H9 (cell line): Measurements from ENCODE around the gene DIP2C. TPM values are rescaled to one million over a fixed set of nuclear protein-coding genes. Genes with fewer than 3 reads are reported as not detected.

Experiments
- DNase-seq: peaks from one replicate; pipeline ENCODE4 v3.0.0-alpha.2; 2017
- H2AFZ ChIP-seq: one replicate; pipeline ENCODE4 v1.6.1; 2013; ENCODE audit warnings: mild to moderate bottlenecking, low read length, control low read depth, moderate library complexity
- H2AK5ac ChIP-seq: 2 replicates; pipeline ENCODE4 v1.6.1; 2013; ENCODE audit warnings: low read length, control low read depth, mixed read lengths; ENCODE audit not compliant: insufficient read length
- H2BK120ac ChIP-seq: one replicate; pipeline ENCODE4 v1.6.1; 2013; ENCODE audit warnings: low read depth, mild to moderate bottlenecking, low read length, control low read depth, inconsistent platforms; ENCODE audit not compliant: poor library complexity, severe bottlenecking
- H2BK12ac ChIP-seq: 2 replicates; pipeline ENCODE4 v1.6.1; 2013; ENCODE audit warnings: low read length, control low read depth, mixed read lengths, low read depth; ENCODE audit not compliant: insufficient read length
- H2BK15ac ChIP-seq: 2 replicates; pipeline ENCODE4 v1.6.1; 2013; ENCODE audit warnings: low read depth, low read length, control low read depth
- H2BK20ac ChIP-seq: one replicate; pipeline ENCODE4 v1.6.1; 2013; ENCODE audit warnings: low read depth, mild to moderate bottlenecking, low read length, control low read depth, inconsistent platforms; ENCODE audit not compliant: poor library complexity, severe bottlenecking
- H2BK5ac ChIP-seq: 2 replicates; pipeline ENCODE4 v1.6.1; 2013; ENCODE audit warnings: low read length, control low read depth, mixed read lengths; ENCODE audit not compliant: insufficient read length
- H3K14ac ChIP-seq: 2 replicates; pipeline ENCODE4 v1.6.1; 2013; ENCODE audit warnings: low read length, control low read depth; ENCODE audit not compliant: insufficient read depth
- H3K18ac ChIP-seq: 2 replicates; pipeline ENCODE4 v1.6.1; 2013; ENCODE audit warnings: low read depth, mild to moderate bottlenecking, mixed read lengths, low read length, control low read depth; ENCODE audit not compliant: insufficient read length
- H3K23ac ChIP-seq: 2 replicates; pipeline ENCODE4 v1.6.1; 2013; ENCODE audit warnings: low read length, control low read depth, mixed read lengths, low read depth; ENCODE audit not compliant: insufficient read length
- H3K23me2 ChIP-seq: 2 replicates; pipeline ENCODE4 v1.6.1; 2013; ENCODE audit warnings: low read depth, mild to moderate bottlenecking, mixed read lengths, low read length, control low read depth; ENCODE audit not compliant: insufficient read length, poor library complexity, severe bottlenecking
- H3K27ac ChIP-seq: 2 replicates; pipeline ENCODE4 v1.5.1; 2013; ENCODE audit warnings: low read length, control low read depth, mixed read lengths, low read depth; ENCODE audit not compliant: insufficient read length
- H3K27me3 ChIP-seq: 2 replicates; pipeline ENCODE4 v1.6.1; 2013; ENCODE audit warnings: low read length, control low read depth, inconsistent platforms; ENCODE audit not compliant: insufficient read depth
- H3K4ac ChIP-seq: 2 replicates; pipeline ENCODE4 v1.6.1; 2013; ENCODE audit warnings: low read depth, mild to moderate bottlenecking, control low read depth, inconsistent platforms, low read length, moderate library complexity
- H3K4me1 ChIP-seq: 2 replicates; pipeline ENCODE4 v1.6.1; 2013; ENCODE audit warnings: low read length, control low read depth, inconsistent platforms; ENCODE audit not compliant: insufficient read depth
- H3K4me2 ChIP-seq: 2 replicates; pipeline ENCODE4 v1.6.1; 2013; ENCODE audit warnings: low read length, control low read depth, mixed read lengths; ENCODE audit not compliant: insufficient read length, insufficient read depth
- H3K56ac ChIP-seq: 2 replicates; pipeline ENCODE4 v1.6.1; 2013; ENCODE audit warnings: low read depth, mild to moderate bottlenecking, mixed read lengths, low read length, control low read depth; ENCODE audit not compliant: insufficient read length
- H3K79me1 ChIP-seq: 2 replicates; pipeline ENCODE4 v1.6.1; 2013; ENCODE audit warnings: low read depth, mild to moderate bottlenecking, moderate library complexity, low read length, control low read depth, inconsistent platforms; ENCODE audit not compliant: insufficient read depth, poor library complexity, severe bottlenecking
- H3K79me2 ChIP-seq: 2 replicates; pipeline ENCODE4 v1.6.1; 2013; ENCODE audit warnings: low read length, control low read depth, inconsistent platforms; ENCODE audit not compliant: insufficient read depth
- H3K9ac ChIP-seq: 2 replicates; pipeline ENCODE4 v1.6.1; 2013; ENCODE audit warnings: low read length, control low read depth, mixed read lengths; ENCODE audit not compliant: insufficient read length; ENCODE audit errors: extremely low read depth
- H3K9me3 ChIP-seq: one replicate; pipeline ENCODE4 v1.6.1; 2013; ENCODE audit warnings: low read depth, low read length, inconsistent platforms; ENCODE audit not compliant: control insufficient read depth
- H3T11ph ChIP-seq: one replicate; pipeline ENCODE4 v1.6.1; 2013; ENCODE audit warnings: mild to moderate bottlenecking, low read length, control low read depth, inconsistent platforms
- H4K20me1 ChIP-seq: one replicate; pipeline ENCODE4 v1.6.1; 2013; ENCODE audit not compliant: control insufficient read depth, insufficient read length, insufficient read depth
- H4K5ac ChIP-seq: 2 replicates; pipeline ENCODE4 v1.6.1; 2013; ENCODE audit warnings: low read depth, mild to moderate bottlenecking, mixed read lengths, low read length, control low read depth; ENCODE audit not compliant: insufficient read length
- H4K8ac ChIP-seq: replicated peaks from 2 replicates; pipeline ENCODE4 v1.6.1; 2013; ENCODE audit warnings: low read length, control low read depth, mixed read lengths, low read depth; ENCODE audit not compliant: insufficient read length
- H4K91ac ChIP-seq: 2 replicates; pipeline ENCODE4 v1.6.1; 2013; ENCODE audit warnings: low read depth, mild to moderate bottlenecking, moderate library complexity, mixed read lengths, low read length, control low read depth; ENCODE audit not compliant: insufficient read length
- H3K27ac Mint-ChIP-seq, 3 experiments: 2 replicates in 2 of 3; 3 replicates in 1 of 3; pipeline ENCODE4 v1.8.0; 2020 to 2021; ENCODE audit warnings: mixed read lengths in 3 of 3, mild to moderate bottlenecking in 1 of 3, moderate library complexity in 1 of 3
- H3K27me3 Mint-ChIP-seq: 2 replicates; pipeline ENCODE4 v1.8.0; 2021; ENCODE audit warnings: low read depth, mild to moderate bottlenecking, moderate library complexity, mixed read lengths
- H3K36me3 Mint-ChIP-seq, 3 experiments: 2 replicates in 2 of 3; 3 replicates in 1 of 3; pipeline ENCODE4 v1.8.0; 2020 to 2021; ENCODE audit warnings: low read depth in 3 of 3, mixed read lengths in 3 of 3; ENCODE audit not compliant: insufficient read depth in 1 of 3
- H3K4me1 Mint-ChIP-seq, 2 experiments: 2 replicates each; pipeline ENCODE4 v1.8.0; 2020; ENCODE audit warnings: mixed read lengths in 2 of 2
- H3K4me3 Mint-ChIP-seq, 2 experiments: 2 replicates in 1 of 2; 3 replicates in 1 of 2; pipeline ENCODE4 v1.8.0; 2020 to 2021; ENCODE audit warnings: mild to moderate bottlenecking in 2 of 2, mixed read lengths in 2 of 2, moderate library complexity in 1 of 2
- H3K9me3 Mint-ChIP-seq, 2 experiments: 2 replicates in 1 of 2; 3 replicates in 1 of 2; pipeline ENCODE4 v1.8.0; 2020; ENCODE audit warnings: mild to moderate bottlenecking in 2 of 2, mixed read lengths in 2 of 2, moderate library complexity in 1 of 2
- CTCF ChIP-seq: fragments of 200-600 bp; sonication (generic); conservative IDR thresholded peaks from 3 replicates; pipeline ENCODE4 v1.8.0; 2021; ENCODE audit warnings: antibody characterized with exemption, mild to moderate bottlenecking
- WGBS: extraction: QIAGEN DNeasy Blood & Tissue Kit; methylation state at CpG from one replicate; pipeline ENCODE4 v1.1.7; 2013; ENCODE audit warnings: missing lambda C conversion rate, low lambda C conversion rate, mixed read lengths; ENCODE audit not compliant: insufficient read length; ENCODE audit errors: extremely low coverage; 5-methylcytosine and 5-hydroxymethylcytosine counted together
- total RNA-seq: library from RNA; stranded (reverse); gene quantifications from 2 replicates; pipeline ENCODE4 v1.2.1, GENCODE V29; 2021

Gene DIP2C
- total RNA-seq, 1 experiment from 2014 or later, result 7.9 TPM

- H2AK5ac ChIP-seq, result no peak overlapping the region
- H3T11ph ChIP-seq, result no peak overlapping the region
- H3K79me2 ChIP-seq, result no peaks in the 10 kb centered on the region; the same call in 1 of the 2 replicates
- no peak for DNase-seq
- no peak overlapping the region for H4K8ac ChIP-seq
- H3K18ac ChIP-seq, result no peak overlapping the region
- Mint-ChIP-seq H3K4me3 (no peak overlapping the region), H3K36me3 (peaks cover 0 to 4% (median 0%) of the 10 kb centered on the region in 3 experiments; a peak in 5 of 7 replicates), H3K4me1 (peaks cover 28 to 41% of the 10 kb centered on the region in 2 experiments), H3K27me3 (no peaks in the 10 kb centered on the region; the same call in 1 of the 2 replicates), H3K27ac (0 out of 7 replicates have a peak overlapping the region, but pooled peaks of 1 of the 3 experiments have one; percentile 28), H3K9me3 (no peaks in the 10 kb centered on the region)
- peaks cover 6% of the 10 kb centered on the region; the same call in 1 of the 2 replicates for H3K4me1 ChIP-seq
- H3K14ac ChIP-seq, result no peak overlapping the region
- H3K27me3 ChIP-seq, result no peaks in the 10 kb centered on the region
- no peak overlapping the region for H4K5ac ChIP-seq
- H3K56ac ChIP-seq, result no peak overlapping the region
- no peak overlapping the region for H2BK20ac ChIP-seq
- no peak overlapping the region for H2AFZ ChIP-seq
- H3K4me2 ChIP-seq, result no peak overlapping the region
- no peak overlapping the region for H2BK120ac ChIP-seq
- H3K79me1 ChIP-seq, result no peaks in the 10 kb centered on the region
- H3K9me3 ChIP-seq, result no peaks in the 10 kb centered on the region
- H4K91ac ChIP-seq, result no peak overlapping the region
- TF ChIP-seq CTCF, result no peak
- H2BK12ac ChIP-seq, result no peak overlapping the region
- no peak overlapping the region for H3K23ac ChIP-seq
- peaks cover 2% of the 10 kb centered on the region for H4K20me1 ChIP-seq
- H3K4ac ChIP-seq, result no peak overlapping the region
- H3K9ac ChIP-seq, result no peak overlapping the region
- H2BK5ac ChIP-seq, result no peak overlapping the region
- no peaks in the 10 kb centered on the region for H3K23me2 ChIP-seq
- whole genome bisulfite sequencing, result no CpG with 5 or more reads among the region's 7 CpGs
- no peak overlapping the region for H2BK15ac ChIP-seq
- no peak overlapping the region for H3K27ac ChIP-seq
Measured at GRCh38 chr10:620417-620816, 69.1 kb downstream of the DIP2C start.
